GM12878 (cell line): ENCODE measurements around the gene KRTAP10-5.

Experiments used
- EP300 ChIP-seq, 2 experiments: fragments of 150-350 bp in 1 of 2; IDR thresholded peaks; 2 replicates each; pipeline ENCODE4 v1.6.1; 2011 to 2012; ENCODE audit warnings: low read depth in 2 of 2, low read length in 2 of 2, borderline replicate concordance in 1 of 2, improper control_type of control experiment in 1 of 2, inconsistent platforms in 1 of 2; ENCODE audit not compliant: control insufficient read depth in 1 of 2
- JUND ChIP-seq: IDR thresholded peaks from 2 replicates; pipeline ENCODE4 v1.6.1; 2012; ENCODE audit warnings: low read depth, mild to moderate bottlenecking, low read length, improper control_type of control experiment, moderate library complexity
- MYC ChIP-seq: IDR thresholded peaks from 2 replicates; pipeline ENCODE4 v1.6.1; 2011; ENCODE audit warnings: mild to moderate bottlenecking, low read length, moderate library complexity, inconsistent platforms; ENCODE audit not compliant: insufficient read depth, insufficient replicate concordance, insufficient read length, severe bottlenecking
- NBN ChIP-seq: fragments of 450-650 bp; IDR thresholded peaks from 2 replicates; pipeline ENCODE4 v1.6.1; 2016
- NFIC ChIP-seq: IDR thresholded peaks from 2 replicates; pipeline ENCODE4 v1.6.1; 2012; ENCODE audit warnings: low read depth, mild to moderate bottlenecking, inconsistent platforms, low read length, moderate library complexity
- POLR2A ChIP-seq: IDR thresholded peaks from 2 replicates; pipeline ENCODE4 v1.6.1; 2011; ENCODE audit warnings: low read depth, mild to moderate bottlenecking, low read length
- POLR2AphosphoS2 ChIP-seq: IDR thresholded peaks from 2 replicates; pipeline ENCODE4 v1.6.1; 2011; ENCODE audit warnings: low read depth, mild to moderate bottlenecking, low read length, improper control_type of control experiment, moderate library complexity
- POLR2AphosphoS5 ChIP-seq: IDR thresholded peaks from 2 replicates; pipeline ENCODE4 v1.6.1; 2011; ENCODE audit warnings: mild to moderate bottlenecking, low read length, inconsistent platforms
- ZNF384 ChIP-seq: IDR thresholded peaks from 2 replicates; pipeline ENCODE4 v1.6.1; 2012; ENCODE audit warnings: low read depth, mild to moderate bottlenecking, low read length, improper control_type of control experiment, borderline replicate concordance
- TF ChIP-seq, protein P1 (sequence below), 3 experiments: IDR thresholded peaks in 2 of 3; conservative IDR thresholded peaks in 1 of 3; 2 replicates each; pipeline ENCODE4 v1.5.1; 2011; ENCODE audit warnings: low read depth in 3 of 3, low read length in 3 of 3, mild to moderate bottlenecking in 3 of 3, control low read depth in 2 of 3, moderate library complexity in 2 of 3, inconsistent platforms in 1 of 3, mixed read lengths in 1 of 3; ENCODE audit not compliant: control insufficient read depth in 2 of 3, insufficient read depth in 1 of 3; ENCODE audit errors: extremely low read depth in 1 of 3
- TF ChIP-seq, protein P2 (sequence below): IDR thresholded peaks from 2 replicates; pipeline ENCODE4 v1.6.1; 2011; ENCODE audit warnings: low read depth, mild to moderate bottlenecking, low read length, moderate library complexity, borderline replicate concordance; ENCODE audit errors: extremely low read depth
- TF ChIP-seq, protein P3 (sequence below): IDR thresholded peaks from 2 replicates; pipeline ENCODE4 v1.6.1; 2012; ENCODE audit warnings: low read length, inconsistent platforms

DNA sequence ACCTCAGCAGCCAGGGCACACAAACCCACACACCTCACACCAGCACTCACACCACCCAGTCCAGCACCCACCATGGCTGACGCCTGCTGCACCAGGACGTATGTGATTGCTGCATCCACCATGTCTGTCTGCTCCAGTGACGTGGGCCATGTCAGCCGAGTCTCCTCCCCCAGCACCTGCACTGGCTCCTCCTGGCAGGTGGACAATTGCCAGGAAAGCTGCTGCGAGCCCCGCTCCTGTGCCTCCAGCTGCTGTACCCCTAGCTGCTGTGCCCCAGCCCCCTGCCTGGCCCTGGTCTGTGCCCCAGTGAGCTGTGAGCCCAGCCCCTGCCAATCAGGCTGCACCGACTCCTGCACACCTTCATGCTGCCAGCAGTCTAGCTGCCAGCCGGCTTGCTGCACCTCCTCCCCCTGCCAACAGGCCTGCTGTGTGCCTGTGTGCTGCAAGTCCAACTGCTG is 31.7 kb upstream of the KRTAP10-5 start, which contains the start of gene KRTAP10-8:
- TF ChIP-seq, protein P1, sequence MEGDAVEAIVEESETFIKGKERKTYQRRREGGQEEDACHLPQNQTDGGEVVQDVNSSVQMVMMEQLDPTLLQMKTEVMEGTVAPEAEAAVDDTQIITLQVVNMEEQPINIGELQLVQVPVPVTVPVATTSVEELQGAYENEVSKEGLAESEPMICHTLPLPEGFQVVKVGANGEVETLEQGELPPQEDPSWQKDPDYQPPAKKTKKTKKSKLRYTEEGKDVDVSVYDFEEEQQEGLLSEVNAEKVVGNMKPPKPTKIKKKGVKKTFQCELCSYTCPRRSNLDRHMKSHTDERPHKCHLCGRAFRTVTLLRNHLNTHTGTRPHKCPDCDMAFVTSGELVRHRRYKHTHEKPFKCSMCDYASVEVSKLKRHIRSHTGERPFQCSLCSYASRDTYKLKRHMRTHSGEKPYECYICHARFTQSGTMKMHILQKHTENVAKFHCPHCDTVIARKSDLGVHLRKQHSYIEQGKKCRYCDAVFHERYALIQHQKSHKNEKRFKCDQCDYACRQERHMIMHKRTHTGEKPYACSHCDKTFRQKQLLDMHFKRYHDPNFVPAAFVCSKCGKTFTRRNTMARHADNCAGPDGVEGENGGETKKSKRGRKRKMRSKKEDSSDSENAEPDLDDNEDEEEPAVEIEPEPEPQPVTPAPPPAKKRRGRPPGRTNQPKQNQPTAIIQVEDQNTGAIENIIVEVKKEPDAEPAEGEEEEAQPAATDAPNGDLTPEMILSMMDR (IDR thresholded peaks at IDR 0.05 in 2 of 3, conservative IDR thresholded peaks at IDR 0.05 in 1 of 3; ENCODE audit: control insufficient read depth in 2 of 3, extremely low read depth in 1 of 3, insufficient read depth in 1 of 3, low read depth in 3 of 3, low read length in 3 of 3), result no peak
- TF ChIP-seq POLR2AphosphoS2 (no peak), POLR2A (no peak), JUND (no peak), MYC (no peak), EP300 (IDR thresholded peaks at IDR 0.05; ENCODE audit: borderline replicate concordance in 1 of 2, control insufficient read depth in 1 of 2, low read depth in 2 of 2, low read length in 2 of 2) (no peak), POLR2AphosphoS5 (no peak), NFIC (no peak), NBN (no peak), ZNF384 (no peak)
- TF ChIP-seq, protein P2, sequence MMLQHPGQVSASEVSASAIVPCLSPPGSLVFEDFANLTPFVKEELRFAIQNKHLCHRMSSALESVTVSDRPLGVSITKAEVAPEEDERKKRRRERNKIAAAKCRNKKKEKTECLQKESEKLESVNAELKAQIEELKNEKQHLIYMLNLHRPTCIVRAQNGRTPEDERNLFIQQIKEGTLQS, result no peak
- TF ChIP-seq, protein P3, sequence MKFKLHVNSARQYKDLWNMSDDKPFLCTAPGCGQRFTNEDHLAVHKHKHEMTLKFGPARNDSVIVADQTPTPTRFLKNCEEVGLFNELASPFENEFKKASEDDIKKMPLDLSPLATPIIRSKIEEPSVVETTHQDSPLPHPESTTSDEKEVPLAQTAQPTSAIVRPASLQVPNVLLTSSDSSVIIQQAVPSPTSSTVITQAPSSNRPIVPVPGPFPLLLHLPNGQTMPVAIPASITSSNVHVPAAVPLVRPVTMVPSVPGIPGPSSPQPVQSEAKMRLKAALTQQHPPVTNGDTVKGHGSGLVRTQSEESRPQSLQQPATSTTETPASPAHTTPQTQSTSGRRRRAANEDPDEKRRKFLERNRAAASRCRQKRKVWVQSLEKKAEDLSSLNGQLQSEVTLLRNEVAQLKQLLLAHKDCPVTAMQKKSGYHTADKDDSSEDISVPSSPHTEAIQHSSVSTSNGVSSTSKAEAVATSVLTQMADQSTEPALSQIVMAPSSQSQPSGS, result no peak
